ENCODE data around the gene MRPS26. TPM values are rescaled to one million over a fixed set of nuclear protein-coding genes. Genes with fewer than 3 reads are reported as not detected.
A peak's percentile ranks its signal among the peaks of the same experiment; 100 is the strongest.

Gene MRPS26
- total RNA-seq, 3 donors from 2014 or later (not counting 1 experiment from before 2014, with no cell fraction given): 17.5 to 21.3 (median 19.1) TPM

GRCh38 chr20:3039426-3039825, 6.4 kb upstream of the MRPS26 start:
- no peak overlapping the region for H3K27ac ChIP-seq (ENCODE audit: low read length)
- 79% methylated on average over 4 of the region's 4 CpGs for whole genome bisulfite sequencing (ENCODE audit: insufficient coverage)
- H3K4me3 Mint-ChIP-seq: no peak overlapping the region

GRCh38 chr20:3040086-3040485, 5.8 kb upstream of the MRPS26 start:
- no peaks in the 10 kb centered on the region for H3K27me3 Mint-ChIP-seq (ENCODE audit: low read depth in 2 of 2)
- no peak for DNase-seq
- intact Hi-C loops (cut with micrococcal nuclease): no loop called here
- TF ChIP-seq, protein P1, sequence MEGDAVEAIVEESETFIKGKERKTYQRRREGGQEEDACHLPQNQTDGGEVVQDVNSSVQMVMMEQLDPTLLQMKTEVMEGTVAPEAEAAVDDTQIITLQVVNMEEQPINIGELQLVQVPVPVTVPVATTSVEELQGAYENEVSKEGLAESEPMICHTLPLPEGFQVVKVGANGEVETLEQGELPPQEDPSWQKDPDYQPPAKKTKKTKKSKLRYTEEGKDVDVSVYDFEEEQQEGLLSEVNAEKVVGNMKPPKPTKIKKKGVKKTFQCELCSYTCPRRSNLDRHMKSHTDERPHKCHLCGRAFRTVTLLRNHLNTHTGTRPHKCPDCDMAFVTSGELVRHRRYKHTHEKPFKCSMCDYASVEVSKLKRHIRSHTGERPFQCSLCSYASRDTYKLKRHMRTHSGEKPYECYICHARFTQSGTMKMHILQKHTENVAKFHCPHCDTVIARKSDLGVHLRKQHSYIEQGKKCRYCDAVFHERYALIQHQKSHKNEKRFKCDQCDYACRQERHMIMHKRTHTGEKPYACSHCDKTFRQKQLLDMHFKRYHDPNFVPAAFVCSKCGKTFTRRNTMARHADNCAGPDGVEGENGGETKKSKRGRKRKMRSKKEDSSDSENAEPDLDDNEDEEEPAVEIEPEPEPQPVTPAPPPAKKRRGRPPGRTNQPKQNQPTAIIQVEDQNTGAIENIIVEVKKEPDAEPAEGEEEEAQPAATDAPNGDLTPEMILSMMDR (IDR thresholded peaks at IDR 0.05): no peak
- H3K36me3 Mint-ChIP-seq: peaks cover 12% of the 10 kb centered on the region
- no peaks in the 10 kb centered on the region for H3K9me3 Mint-ChIP-seq
- Histone ChIP-seq H3K4me3 (ENCODE audit: low read length) (no peak overlapping the region), H3K36me3 (ENCODE audit: control insufficient read depth, insufficient read depth, low read length) (peaks cover 48% of the 10 kb centered on the region), H3K9me3 (ENCODE audit: control insufficient read depth, insufficient read depth, low read length) (no peaks in the 10 kb centered on the region), H3K4me1 (ENCODE audit: control insufficient read depth, insufficient read depth, low read length) (peaks cover 4% of the 10 kb centered on the region), H3K27ac (ENCODE audit: low read length) (no peak overlapping the region), H3K27me3 (ENCODE audit: control insufficient read depth, insufficient read depth, low read length) (no peaks in the 10 kb centered on the region)
- H3K4me3 Mint-ChIP-seq: no peak overlapping the region
- peak overlapping the region; percentile 17 to 81 for H3K27ac Mint-ChIP-seq
- peaks cover 12% of the 10 kb centered on the region in 2 donors for H3K4me1 Mint-ChIP-seq
- no peak for ATAC-seq
- WGBS (ENCODE audit: insufficient coverage): 96% methylated on average over 8 of the region's 8 CpGs

More at GRCh38 chr20:3039426-3039825, 6.4 kb upstream of the MRPS26 start:
- TF ChIP-seq, protein P1 (IDR thresholded peaks at IDR 0.05): no peak
- no peak for DNase-seq
- Mint-ChIP-seq H3K4me1 (peaks cover 9% of the 10 kb centered on the region in 2 donors), H3K9me3 (no peaks in the 10 kb centered on the region), H3K36me3 (peaks cover 12% of the 10 kb centered on the region), H3K27ac (peak overlapping the region; percentile 80 to 81), H3K27me3 (ENCODE audit: low read depth in 2 of 2) (no peaks in the 10 kb centered on the region)
- Histone ChIP-seq H3K36me3 (ENCODE audit: control insufficient read depth, insufficient read depth, low read length) (peaks cover 55% of the 10 kb centered on the region), H3K27me3 (ENCODE audit: control insufficient read depth, insufficient read depth, low read length) (no peaks in the 10 kb centered on the region), H3K9me3 (ENCODE audit: control insufficient read depth, insufficient read depth, low read length) (no peaks in the 10 kb centered on the region), H3K4me3 (ENCODE audit: low read length) (no peak overlapping the region), H3K4me1 (ENCODE audit: control insufficient read depth, insufficient read depth, low read length) (no peaks in the 10 kb centered on the region)
- intact Hi-C loops (cut with micrococcal nuclease): no loop called here
- ATAC-seq: no peak

GRCh38 chr20:3041854-3042409, 3.9 kb upstream of the MRPS26 start:
- 92% methylated on average over 10 of the region's 10 CpGs for WGBS (ENCODE audit: insufficient coverage)
- Histone ChIP-seq H3K27ac (ENCODE audit: low read length) (no peak overlapping the region), H3K4me3 (ENCODE audit: low read length) (no peak overlapping the region), H3K4me1 (ENCODE audit: control insufficient read depth, insufficient read depth, low read length) (peaks cover 14% of the 10 kb centered on the region), H3K9me3 (ENCODE audit: control insufficient read depth, insufficient read depth, low read length) (no peaks in the 10 kb centered on the region), H3K27me3 (ENCODE audit: control insufficient read depth, insufficient read depth, low read length) (no peaks in the 10 kb centered on the region), H3K36me3 (ENCODE audit: control insufficient read depth, insufficient read depth, low read length) (peaks cover 30% of the 10 kb centered on the region)
- Mint-ChIP-seq H3K36me3 (peaks cover 12% of the 10 kb centered on the region), H3K4me3 (no peak overlapping the region), H3K4me1 (peaks cover 20 to 27% of the 10 kb centered on the region in 2 donors), H3K9me3 (no peaks in the 10 kb centered on the region), H3K27me3 (ENCODE audit: low read depth in 2 of 2) (no peaks in the 10 kb centered on the region), H3K27ac (peak overlapping the region; percentile 64 to 86)
- ATAC-seq: no peak
- intact Hi-C loops (cut with micrococcal nuclease): no loop called here
- TF ChIP-seq, protein P1 (IDR thresholded peaks at IDR 0.05): no peak
- no peak for DNase-seq

- Mint-ChIP-seq H3K27ac (peak overlapping the region; percentile 63 to 86), H3K36me3 (peaks cover 12% of the 10 kb centered on the region), H3K4me1 (peaks cover 21 to 34% of the 10 kb centered on the region in 2 donors), H3K27me3 (ENCODE audit: low read depth in 2 of 2) (no peaks in the 10 kb centered on the region), H3K4me3 (no peak overlapping the region), H3K9me3 (no peaks in the 10 kb centered on the region)
- TF ChIP-seq, protein P1 (IDR thresholded peaks at IDR 0.05): no peak
- 98% methylated on average over 5 of the region's 5 CpGs for WGBS (ENCODE audit: insufficient coverage)
- DNase-seq (no peak), ATAC-seq (no peak)
- Histone ChIP-seq H3K27ac (ENCODE audit: low read length) (no peak overlapping the region), H3K4me3 (ENCODE audit: low read length) (no peak overlapping the region), H3K4me1 (ENCODE audit: control insufficient read depth, insufficient read depth, low read length) (peaks cover 21% of the 10 kb centered on the region), H3K9me3 (ENCODE audit: control insufficient read depth, insufficient read depth, low read length) (no peaks in the 10 kb centered on the region), H3K27me3 (ENCODE audit: control insufficient read depth, insufficient read depth, low read length) (no peaks in the 10 kb centered on the region), H3K36me3 (ENCODE audit: control insufficient read depth, insufficient read depth, low read length) (peaks cover 24% of the 10 kb centered on the region)
- intact Hi-C loops (cut with micrococcal nuclease): no loop called here
Measured at GRCh38 chr20:3042625-3043024, 3.2 kb upstream of the MRPS26 start.

Measured in natural killer cell (primary cell).